ENCODE measurements around the gene HELZ. TPM values are rescaled to one million over a fixed set of nuclear protein-coding genes. Genes with fewer than 3 reads are reported as not detected.

HELZ gene
- total and polyA plus RNA-seq, 9 donors, result 8.4 to 72.8 (median 55.5) TPM

DNA sequence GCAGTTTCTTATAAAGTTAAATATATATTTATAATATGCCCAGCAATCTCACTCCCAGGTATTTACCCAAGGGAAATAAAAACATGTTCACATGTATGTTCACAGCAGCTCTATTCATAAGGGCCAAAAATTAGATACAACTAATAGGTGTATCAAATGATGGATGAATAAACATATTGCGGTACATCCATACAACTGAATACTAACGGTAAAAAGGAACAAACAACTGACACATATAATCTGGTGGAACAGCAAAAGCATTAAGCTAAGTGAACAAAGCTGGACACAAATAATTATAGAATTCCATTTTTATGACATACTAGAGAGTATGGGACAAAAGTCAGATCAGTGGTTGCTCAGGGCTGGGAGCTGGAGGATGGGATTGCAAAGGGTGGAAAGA is 125.9 kb downstream of the HELZ start:
- TF ChIP-seq, protein P1, sequence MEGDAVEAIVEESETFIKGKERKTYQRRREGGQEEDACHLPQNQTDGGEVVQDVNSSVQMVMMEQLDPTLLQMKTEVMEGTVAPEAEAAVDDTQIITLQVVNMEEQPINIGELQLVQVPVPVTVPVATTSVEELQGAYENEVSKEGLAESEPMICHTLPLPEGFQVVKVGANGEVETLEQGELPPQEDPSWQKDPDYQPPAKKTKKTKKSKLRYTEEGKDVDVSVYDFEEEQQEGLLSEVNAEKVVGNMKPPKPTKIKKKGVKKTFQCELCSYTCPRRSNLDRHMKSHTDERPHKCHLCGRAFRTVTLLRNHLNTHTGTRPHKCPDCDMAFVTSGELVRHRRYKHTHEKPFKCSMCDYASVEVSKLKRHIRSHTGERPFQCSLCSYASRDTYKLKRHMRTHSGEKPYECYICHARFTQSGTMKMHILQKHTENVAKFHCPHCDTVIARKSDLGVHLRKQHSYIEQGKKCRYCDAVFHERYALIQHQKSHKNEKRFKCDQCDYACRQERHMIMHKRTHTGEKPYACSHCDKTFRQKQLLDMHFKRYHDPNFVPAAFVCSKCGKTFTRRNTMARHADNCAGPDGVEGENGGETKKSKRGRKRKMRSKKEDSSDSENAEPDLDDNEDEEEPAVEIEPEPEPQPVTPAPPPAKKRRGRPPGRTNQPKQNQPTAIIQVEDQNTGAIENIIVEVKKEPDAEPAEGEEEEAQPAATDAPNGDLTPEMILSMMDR (IDR thresholded peaks at IDR 0.05), result no peak
- TF ChIP-seq POLR2A (IDR thresholded peaks at IDR 0.05), result no peak
- TF ChIP-seq EP300 (IDR thresholded peaks at IDR 0.05), result no peak
- Histone ChIP-seq H3K27ac (no peak overlapping the region), H3K36me3 (no peaks in the 10 kb centered on the region), H3K27me3 (no peaks in the 10 kb centered on the region), H3K9me3 (no peaks in the 10 kb centered on the region), H3K4me3 (no peak overlapping the region), H3K4me1 (ENCODE audit: insufficient read depth) (no peaks in the 10 kb centered on the region)
- intact Hi-C loops (cut with DNase I), result no loop called here
- WGBS, 3 donors, result 93 to 100% (median 99%) methylated on average over 2 of the region's 2 CpGs
- DNase-seq, result no peak

DNA sequence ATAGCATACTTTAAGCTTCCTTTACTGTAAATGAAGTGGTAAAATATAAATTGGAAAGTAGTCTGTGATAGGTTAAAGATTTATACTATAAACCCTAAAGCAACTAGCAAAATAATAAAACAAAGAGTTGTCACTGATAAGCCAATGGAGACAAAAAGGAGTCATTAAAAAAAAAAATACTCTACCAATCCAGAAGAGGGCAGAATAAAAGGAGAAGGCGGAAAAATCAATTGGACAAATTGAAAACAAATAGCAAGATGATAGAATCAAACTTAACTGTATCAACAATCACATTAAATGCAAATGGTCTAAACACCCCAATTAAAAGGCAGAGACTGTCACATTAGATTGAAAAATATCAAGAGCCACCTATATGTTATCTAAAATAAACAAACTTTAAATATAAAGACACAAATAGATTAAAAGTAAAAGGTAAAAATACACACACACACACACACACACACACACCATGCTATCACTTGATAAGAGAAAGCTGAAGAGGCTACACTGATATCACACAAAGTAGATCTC is 128.9 kb downstream of the HELZ start:
- intact Hi-C loops (cut with DNase I), result no loop called here
- Histone ChIP-seq H3K4me3 (no peak overlapping the region), H3K36me3 (no peaks in the 10 kb centered on the region), H3K27me3 (no peaks in the 10 kb centered on the region), H3K9me3 (no peaks in the 10 kb centered on the region), H3K4me1 (ENCODE audit: insufficient read depth) (peaks cover 7% of the 10 kb centered on the region), H3K27ac (no peak overlapping the region)
- 93 to 97% (median 94%) methylated on average over 1 of the region's 1 CpG for WGBS, 3 donors
- TF ChIP-seq EP300 (IDR thresholded peaks at IDR 0.05) (no peak), POLR2A (IDR thresholded peaks at IDR 0.05) (no peak)
- TF ChIP-seq, protein P1 (IDR thresholded peaks at IDR 0.05), result no peak
- DNase-seq, result no peak

DNA sequence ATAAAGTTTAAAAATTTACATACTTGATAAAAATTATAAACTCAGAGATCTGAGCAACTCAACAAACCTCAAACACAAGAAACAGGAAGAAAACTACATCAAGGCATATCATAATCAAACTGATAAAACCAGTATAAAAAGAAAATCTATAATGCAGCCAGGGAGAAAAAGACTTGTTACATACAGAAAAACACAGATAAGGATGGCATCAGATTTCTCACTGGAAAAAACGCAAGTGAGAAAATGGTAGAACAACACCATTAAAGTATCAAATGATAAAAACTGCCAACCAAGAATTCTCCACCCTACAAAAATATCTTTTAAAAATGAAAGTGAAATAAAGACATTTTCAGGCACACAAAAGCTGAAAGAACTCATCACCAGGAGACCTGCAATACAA is 129.6 kb downstream of the HELZ start:
- no peak overlapping the region for H3K4me3 ChIP-seq
- WGBS, 3 donors, result 87 to 92% (median 87%) methylated on average over 1 of the region's 1 CpG
- TF ChIP-seq EP300 (IDR thresholded peaks at IDR 0.05) (no peak), POLR2A (IDR thresholded peaks at IDR 0.05) (no peak)
- TF ChIP-seq, protein P1 (IDR thresholded peaks at IDR 0.05), result no peak
- H3K4me1 ChIP-seq (ENCODE audit: insufficient read depth), result peaks cover 7% of the 10 kb centered on the region
- H3K9me3 ChIP-seq, result no peaks in the 10 kb centered on the region
- no peak for DNase-seq
- H3K27ac ChIP-seq, result no peak overlapping the region
- no peaks in the 10 kb centered on the region for H3K27me3 ChIP-seq
- H3K36me3 ChIP-seq, result no peaks in the 10 kb centered on the region
- intact Hi-C loops (cut with DNase I), result no loop called here

DNA sequence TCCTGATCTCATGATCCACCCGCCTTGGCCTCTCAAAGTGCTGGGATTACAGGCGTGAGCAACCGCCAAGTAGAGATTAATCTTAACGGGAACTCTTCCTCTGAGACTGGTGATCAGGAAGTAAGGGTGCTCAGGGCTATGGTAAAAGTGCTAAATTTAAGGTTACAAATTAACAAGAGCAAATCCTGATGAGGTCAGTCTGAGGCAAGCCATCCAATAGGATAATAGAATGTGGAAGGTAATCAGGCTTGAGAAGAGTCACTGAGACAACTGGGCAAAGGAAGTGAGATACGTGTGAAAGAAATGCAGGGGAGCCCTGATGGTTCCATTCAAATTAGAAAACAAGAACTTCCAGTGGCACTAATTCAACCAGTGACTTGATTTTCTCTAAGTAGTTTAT is 131.5 kb downstream of the HELZ start:
- DNase-seq, result no peak
- no peaks in the 10 kb centered on the region for H3K36me3 ChIP-seq
- intact Hi-C loops (cut with DNase I), result no loop called here

More for the DNA sequence above, 131.5 kb downstream of the HELZ start:
- Histone ChIP-seq H3K27me3 (no peaks in the 10 kb centered on the region), H3K27ac (no peak overlapping the region), H3K9me3 (no peaks in the 10 kb centered on the region), H3K4me1 (ENCODE audit: insufficient read depth) (peaks cover 7% of the 10 kb centered on the region), H3K4me3 (no peak overlapping the region)
- no peak for TF ChIP-seq EP300 (IDR thresholded peaks at IDR 0.05)
- TF ChIP-seq POLR2A (IDR thresholded peaks at IDR 0.05), result no peak
- TF ChIP-seq, protein P1 (IDR thresholded peaks at IDR 0.05), result no peak
- 92 to 99% (median 96%) methylated on average over 5 of the region's 5 CpGs for WGBS, 3 donors

Measured in ovary (tissue), 9 donors.